ENCODE results near the gene AGO3.

- TF ChIP-seq, protein P1, sequence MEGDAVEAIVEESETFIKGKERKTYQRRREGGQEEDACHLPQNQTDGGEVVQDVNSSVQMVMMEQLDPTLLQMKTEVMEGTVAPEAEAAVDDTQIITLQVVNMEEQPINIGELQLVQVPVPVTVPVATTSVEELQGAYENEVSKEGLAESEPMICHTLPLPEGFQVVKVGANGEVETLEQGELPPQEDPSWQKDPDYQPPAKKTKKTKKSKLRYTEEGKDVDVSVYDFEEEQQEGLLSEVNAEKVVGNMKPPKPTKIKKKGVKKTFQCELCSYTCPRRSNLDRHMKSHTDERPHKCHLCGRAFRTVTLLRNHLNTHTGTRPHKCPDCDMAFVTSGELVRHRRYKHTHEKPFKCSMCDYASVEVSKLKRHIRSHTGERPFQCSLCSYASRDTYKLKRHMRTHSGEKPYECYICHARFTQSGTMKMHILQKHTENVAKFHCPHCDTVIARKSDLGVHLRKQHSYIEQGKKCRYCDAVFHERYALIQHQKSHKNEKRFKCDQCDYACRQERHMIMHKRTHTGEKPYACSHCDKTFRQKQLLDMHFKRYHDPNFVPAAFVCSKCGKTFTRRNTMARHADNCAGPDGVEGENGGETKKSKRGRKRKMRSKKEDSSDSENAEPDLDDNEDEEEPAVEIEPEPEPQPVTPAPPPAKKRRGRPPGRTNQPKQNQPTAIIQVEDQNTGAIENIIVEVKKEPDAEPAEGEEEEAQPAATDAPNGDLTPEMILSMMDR (conservative IDR thresholded peaks at IDR 0.05; ENCODE audit: low read depth in 2 of 2), result no peak
- no peak for TF ChIP-seq POLR2AphosphoS5 (IDR thresholded peaks at IDR 0.05; ENCODE audit: low read depth)
- no peak for TF ChIP-seq EZH2 (IDR thresholded peaks at IDR 0.05; ENCODE audit: low read depth, unreplicated experiment)
- no peak for TF ChIP-seq EZH2phosphoT487 (IDR thresholded peaks at IDR 0.05; ENCODE audit: unreplicated experiment)
- TF ChIP-seq ETS1 (IDR thresholded peaks at IDR 0.05), result no peak
- TF ChIP-seq, protein P2, sequence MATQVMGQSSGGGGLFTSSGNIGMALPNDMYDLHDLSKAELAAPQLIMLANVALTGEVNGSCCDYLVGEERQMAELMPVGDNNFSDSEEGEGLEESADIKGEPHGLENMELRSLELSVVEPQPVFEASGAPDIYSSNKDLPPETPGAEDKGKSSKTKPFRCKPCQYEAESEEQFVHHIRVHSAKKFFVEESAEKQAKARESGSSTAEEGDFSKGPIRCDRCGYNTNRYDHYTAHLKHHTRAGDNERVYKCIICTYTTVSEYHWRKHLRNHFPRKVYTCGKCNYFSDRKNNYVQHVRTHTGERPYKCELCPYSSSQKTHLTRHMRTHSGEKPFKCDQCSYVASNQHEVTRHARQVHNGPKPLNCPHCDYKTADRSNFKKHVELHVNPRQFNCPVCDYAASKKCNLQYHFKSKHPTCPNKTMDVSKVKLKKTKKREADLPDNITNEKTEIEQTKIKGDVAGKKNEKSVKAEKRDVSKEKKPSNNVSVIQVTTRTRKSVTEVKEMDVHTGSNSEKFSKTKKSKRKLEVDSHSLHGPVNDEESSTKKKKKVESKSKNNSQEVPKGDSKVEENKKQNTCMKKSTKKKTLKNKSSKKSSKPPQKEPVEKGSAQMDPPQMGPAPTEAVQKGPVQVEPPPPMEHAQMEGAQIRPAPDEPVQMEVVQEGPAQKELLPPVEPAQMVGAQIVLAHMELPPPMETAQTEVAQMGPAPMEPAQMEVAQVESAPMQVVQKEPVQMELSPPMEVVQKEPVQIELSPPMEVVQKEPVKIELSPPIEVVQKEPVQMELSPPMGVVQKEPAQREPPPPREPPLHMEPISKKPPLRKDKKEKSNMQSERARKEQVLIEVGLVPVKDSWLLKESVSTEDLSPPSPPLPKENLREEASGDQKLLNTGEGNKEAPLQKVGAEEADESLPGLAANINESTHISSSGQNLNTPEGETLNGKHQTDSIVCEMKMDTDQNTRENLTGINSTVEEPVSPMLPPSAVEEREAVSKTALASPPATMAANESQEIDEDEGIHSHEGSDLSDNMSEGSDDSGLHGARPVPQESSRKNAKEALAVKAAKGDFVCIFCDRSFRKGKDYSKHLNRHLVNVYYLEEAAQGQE (IDR thresholded peaks at IDR 0.05; ENCODE audit: unreplicated experiment), result no peak
- no peak for TF ChIP-seq JUNB (IDR thresholded peaks at IDR 0.05; ENCODE audit: unreplicated experiment)
- no peak for TF ChIP-seq CREB1 (CRISPR knock-in tag; IDR thresholded peaks at IDR 0.05; ENCODE audit: low read depth)
- no peak for TF ChIP-seq STAT1 (IDR thresholded peaks at IDR 0.05; ENCODE audit: unreplicated experiment)
- TF ChIP-seq ZNF331 (CRISPR knock-in tag; IDR thresholded peaks at IDR 0.05; ENCODE audit: low read depth), result no peak
- no peak for TF ChIP-seq ZNF114 (CRISPR knock-in tag; IDR thresholded peaks at IDR 0.05)
These were observed 2.0 kb downstream of the AGO3 start for GRCh38 chr1:35932941-35933340.
